Transverse colon (tissue), 4 donors: ENCODE results near the gene TMEM208.

ENCODE experiments used
- EP300 ChIP-seq: sonication (generic); formaldehyde crosslinking; IDR thresholded peaks from one replicate; pipeline ENCODE4 v1.6.1; 2017; ENCODE audit warnings: antibody characterized with exemption, low read depth
- POLR2AphosphoS5 ChIP-seq, 3 donors: sonication (generic); formaldehyde crosslinking; IDR thresholded peaks; one replicate each; pipeline ENCODE4 v1.6.1; 2016; ENCODE audit warnings: antibody characterized with exemption in 3 of 3
- TF ChIP-seq, protein P1 (sequence below), 5 experiments: fragments of 200-600 bp in 3 of 5; fragments of 450-650 bp in 2 of 5; sonication (generic) in 3 of 5; IDR thresholded peaks; 1 replicate in 2 of 5; 2 replicates in 3 of 5; pipeline ENCODE4 v1.5.1; 2016 to 2017; ENCODE audit warnings: antibody characterized with exemption in 5 of 5, inconsistent platforms in 3 of 5, mild to moderate bottlenecking in 2 of 5, moderate library complexity in 1 of 5

DNA sequence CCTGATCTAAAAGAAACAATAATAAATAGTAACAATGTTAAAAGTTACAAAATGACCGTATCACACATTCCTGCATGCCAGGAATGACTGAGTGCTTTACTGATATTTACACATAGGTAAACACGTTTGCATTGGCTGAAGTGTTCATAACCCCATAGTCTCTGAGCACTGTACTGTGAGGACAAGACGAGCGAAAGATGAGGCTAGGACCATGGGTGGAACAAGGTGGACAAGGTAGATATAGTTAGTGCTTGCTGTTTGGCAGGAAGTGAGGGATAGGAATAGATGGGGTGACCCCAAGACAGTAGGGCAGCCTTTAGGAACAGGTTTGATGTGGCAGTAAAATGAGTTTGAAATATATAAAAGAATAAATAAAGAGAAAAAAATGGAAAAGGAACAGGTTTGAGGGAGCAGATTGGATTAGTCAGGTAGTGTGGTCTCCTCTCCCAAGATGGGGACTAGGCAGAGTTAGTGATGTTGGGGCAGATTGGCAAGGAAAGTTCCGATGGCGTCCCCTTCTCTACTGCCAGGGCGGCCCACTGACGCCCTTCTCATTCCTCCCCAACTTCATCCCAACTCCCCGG, 35.4 kb upstream of the TMEM208 start:
- TF ChIP-seq, protein P1, sequence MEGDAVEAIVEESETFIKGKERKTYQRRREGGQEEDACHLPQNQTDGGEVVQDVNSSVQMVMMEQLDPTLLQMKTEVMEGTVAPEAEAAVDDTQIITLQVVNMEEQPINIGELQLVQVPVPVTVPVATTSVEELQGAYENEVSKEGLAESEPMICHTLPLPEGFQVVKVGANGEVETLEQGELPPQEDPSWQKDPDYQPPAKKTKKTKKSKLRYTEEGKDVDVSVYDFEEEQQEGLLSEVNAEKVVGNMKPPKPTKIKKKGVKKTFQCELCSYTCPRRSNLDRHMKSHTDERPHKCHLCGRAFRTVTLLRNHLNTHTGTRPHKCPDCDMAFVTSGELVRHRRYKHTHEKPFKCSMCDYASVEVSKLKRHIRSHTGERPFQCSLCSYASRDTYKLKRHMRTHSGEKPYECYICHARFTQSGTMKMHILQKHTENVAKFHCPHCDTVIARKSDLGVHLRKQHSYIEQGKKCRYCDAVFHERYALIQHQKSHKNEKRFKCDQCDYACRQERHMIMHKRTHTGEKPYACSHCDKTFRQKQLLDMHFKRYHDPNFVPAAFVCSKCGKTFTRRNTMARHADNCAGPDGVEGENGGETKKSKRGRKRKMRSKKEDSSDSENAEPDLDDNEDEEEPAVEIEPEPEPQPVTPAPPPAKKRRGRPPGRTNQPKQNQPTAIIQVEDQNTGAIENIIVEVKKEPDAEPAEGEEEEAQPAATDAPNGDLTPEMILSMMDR (IDR thresholded peaks at IDR 0.05): no peak
- TF ChIP-seq EP300: no peak
- no peak for TF ChIP-seq POLR2AphosphoS5 (IDR thresholded peaks at IDR 0.05)
